ENCODE measurements around the gene S1PR1.

GRCh38 chr1:101260556-101261350 lies 23.9 kb downstream of the S1PR1 start:
- TF ChIP-seq CTCF (IDR thresholded peaks at IDR 0.05) (no peak), POLR2A (IDR thresholded peaks at IDR 0.05) (no peak)
